GM23338 (cell line): ENCODE measurements around the gene MS4A8. TPM values are rescaled to one million over a fixed set of nuclear protein-coding genes. Genes with fewer than 3 reads are reported as not detected.

Source experiments
- ATAC-seq: fragments of 200-7000 bp; cut with Tn5 transposase; 3 replicates; pipeline ENCODE4 v1.9.1; 2020
- DNase-seq: peaks from one replicate; pipeline ENCODE4 v3.0.0-alpha.2; 2015; ENCODE audit warnings: low spot score
- H2AFZ ChIP-seq: fragments of 200-600 bp; sonication (generic); 2 replicates; pipeline ENCODE4 v1.8.0; 2016; ENCODE audit warnings: antibody characterized with exemption, mild to moderate bottlenecking, moderate library complexity
- H3F3A ChIP-seq: fragments of 200-600 bp; sonication (generic); replicated peaks from 2 replicates; pipeline ENCODE4 v1.8.0; 2017; ENCODE audit warnings: antibody characterized with exemption, mixed run types, low read depth
- H3K27ac ChIP-seq: fragments of 200-600 bp; sonication (generic); 2 replicates; pipeline ENCODE4 v1.6.1; 2016; ENCODE audit warnings: low read depth
- H3K27me3 ChIP-seq: fragments of 200-600 bp; sonication (generic); 2 replicates; pipeline ENCODE4 v1.8.0; 2016; ENCODE audit warnings: mild to moderate bottlenecking, mixed run types, moderate library complexity; ENCODE audit not compliant: insufficient read depth
- H3K36me3 ChIP-seq: fragments of 200-600 bp; sonication (generic); 2 replicates; pipeline ENCODE4 v1.8.0; 2016; ENCODE audit warnings: mild to moderate bottlenecking; ENCODE audit not compliant: insufficient read depth
- H3K4me1 ChIP-seq: fragments of 200-600 bp; sonication (generic); 2 replicates; pipeline ENCODE4 v1.8.0; 2016; ENCODE audit warnings: mild to moderate bottlenecking, moderate library complexity; ENCODE audit not compliant: insufficient read depth
- H3K4me2 ChIP-seq: fragments of 200-600 bp; sonication (generic); 2 replicates; pipeline ENCODE4 v1.7.1; 2017; ENCODE audit warnings: mixed run types
- H3K4me3 ChIP-seq: fragments of 200-600 bp; sonication (generic); 2 replicates; pipeline ENCODE4 v1.6.1; 2016; ENCODE audit warnings: mixed run types
- H3K79me2 ChIP-seq: fragments of 200-600 bp; sonication (generic); replicated peaks from 2 replicates; pipeline ENCODE4 v1.8.0; 2017; ENCODE audit warnings: mild to moderate bottlenecking; ENCODE audit not compliant: insufficient read depth
- H3K9me2 ChIP-seq: fragments of 200-600 bp; sonication (generic); 2 replicates; pipeline ENCODE4 v1.8.0; 2017; ENCODE audit not compliant: insufficient read depth
- H4K20me1 ChIP-seq: fragments of 200-600 bp; sonication (generic); replicated peaks from 2 replicates; pipeline ENCODE4 v1.8.0; 2017; ENCODE audit warnings: mild to moderate bottlenecking; ENCODE audit not compliant: insufficient read depth
- H3K27ac Mint-ChIP-seq: 2 replicates; pipeline ENCODE4 v1.8.0; 2020; ENCODE audit warnings: inconsistent platforms, mild to moderate bottlenecking, moderate library complexity, mixed read lengths
- H3K27me3 Mint-ChIP-seq: 3 replicates; pipeline ENCODE4 v1.8.0; 2022; ENCODE audit warnings: low read depth, mild to moderate bottlenecking, moderate library complexity, mixed read lengths, inconsistent platforms; ENCODE audit not compliant: insufficient read depth, poor library complexity
- H3K36me3 Mint-ChIP-seq: 3 replicates; pipeline ENCODE4 v1.8.0; 2021; ENCODE audit warnings: low read depth, mild to moderate bottlenecking, inconsistent platforms, moderate library complexity, mixed read lengths
- H3K4me1 Mint-ChIP-seq: 3 replicates; pipeline ENCODE4 v1.8.0; 2020; ENCODE audit warnings: mild to moderate bottlenecking, inconsistent platforms, mixed read lengths
- H3K4me3 Mint-ChIP-seq: 3 replicates; pipeline ENCODE4 v1.8.0; 2021; ENCODE audit warnings: moderate library complexity, mild to moderate bottlenecking, inconsistent platforms, mixed read lengths
- H3K9me3 Mint-ChIP-seq: 3 replicates; pipeline ENCODE4 v1.8.0; 2020; ENCODE audit warnings: moderate library complexity, mild to moderate bottlenecking, inconsistent platforms, mixed read lengths
- CREB1 ChIP-seq: fragments of 250-450 bp; sonication (Bioruptor Pico); IDR thresholded peaks from 2 replicates; pipeline ENCODE4 v1.5.0; 2020; ENCODE audit warnings: low read depth, mild to moderate bottlenecking, moderate library complexity
- EZH2 ChIP-seq: fragments of 200-600 bp; sonication (generic); IDR thresholded peaks from one replicate; pipeline ENCODE4 v1.8.0; 2017; ENCODE audit warnings: antibody characterized with exemption, mild to moderate bottlenecking, low read depth; ENCODE audit not compliant: unreplicated experiment
- EZH2phosphoT487 ChIP-seq: fragments of 200-600 bp; sonication (generic); IDR thresholded peaks from one replicate; pipeline ENCODE4 v1.8.1; 2018; ENCODE audit warnings: antibody characterized with exemption; ENCODE audit not compliant: unreplicated experiment
- JUNB ChIP-seq: IDR thresholded peaks from one replicate; pipeline ENCODE4 v1.6.1; 2016; ENCODE audit warnings: antibody characterized with exemption; ENCODE audit not compliant: unreplicated experiment
- NANOG ChIP-seq: IDR thresholded peaks from 2 replicates; pipeline ENCODE4 v1.6.1; 2016; ENCODE audit warnings: antibody characterized with exemption, borderline replicate concordance
- POLR2AphosphoS5 ChIP-seq: IDR thresholded peaks from 2 replicates; pipeline ENCODE4 v1.6.1; 2016; ENCODE audit warnings: antibody characterized with exemption, low read depth
- STAT1 ChIP-seq: IDR thresholded peaks from one replicate; pipeline ENCODE4 v1.6.1; 2016; ENCODE audit warnings: antibody characterized with exemption; ENCODE audit not compliant: unreplicated experiment
- ZNF114 ChIP-seq: fragments of 250-450 bp; sonication (Bioruptor Pico); IDR thresholded peaks from 2 replicates; pipeline ENCODE4 v1.5.0; 2020; ENCODE audit warnings: mild to moderate bottlenecking, moderate library complexity
- ZNF331 ChIP-seq: fragments of 250-450 bp; sonication (Bioruptor Pico); IDR thresholded peaks from 2 replicates; pipeline ENCODE4 v1.5.0; 2020; ENCODE audit warnings: low read depth, mild to moderate bottlenecking, moderate library complexity
- polyA plus RNA-seq: library from polyadenylated mRNA; unstranded; fragments of >200 nt; fragmentation: Nextera tagmentation; extraction: Ambion mirVana; gene quantifications from 2 replicates; pipeline ENCODE4 v1.2.1, GENCODE V29; 2016
- total RNA-seq: library from RNA; depleted of rRNA; stranded (reverse); fragments of >200 nt; shearing (Covaris generic); gene quantifications from 2 replicates; pipeline ENCODE4 v1.2.3, GENCODE V29; 2014
- TF ChIP-seq, protein P1 (sequence below), 2 experiments: fragments of 200-600 bp in 1 of 2; sonication (generic) in 1 of 2; conservative IDR thresholded peaks; 2 replicates each; pipeline versions ENCODE4 v1.5.1 to v1.6.1; 2016 to 2017; ENCODE audit warnings: antibody characterized with exemption in 2 of 2, low read depth in 2 of 2, mild to moderate bottlenecking in 2 of 2, moderate library complexity in 1 of 2
- TF ChIP-seq, protein P2 (sequence below): fragments of 250-450 bp; sonication (Bioruptor Pico); IDR thresholded peaks from 2 replicates; pipeline ENCODE4 v1.5.0; 2020; ENCODE audit warnings: mild to moderate bottlenecking, moderate library complexity
- TF ChIP-seq, protein P3 (sequence below): IDR thresholded peaks from 2 replicates; pipeline ENCODE4 v1.6.1; 2016; ENCODE audit warnings: antibody characterized with exemption
- TF ChIP-seq, protein P4 (sequence below): IDR thresholded peaks from one replicate; pipeline ENCODE4 v1.6.1; 2018; ENCODE audit warnings: antibody characterized with exemption; ENCODE audit not compliant: unreplicated experiment

Gene MS4A8
- total and polyA plus RNA-seq, 2 experiments from 2014 or later, result not detected

DNA sequence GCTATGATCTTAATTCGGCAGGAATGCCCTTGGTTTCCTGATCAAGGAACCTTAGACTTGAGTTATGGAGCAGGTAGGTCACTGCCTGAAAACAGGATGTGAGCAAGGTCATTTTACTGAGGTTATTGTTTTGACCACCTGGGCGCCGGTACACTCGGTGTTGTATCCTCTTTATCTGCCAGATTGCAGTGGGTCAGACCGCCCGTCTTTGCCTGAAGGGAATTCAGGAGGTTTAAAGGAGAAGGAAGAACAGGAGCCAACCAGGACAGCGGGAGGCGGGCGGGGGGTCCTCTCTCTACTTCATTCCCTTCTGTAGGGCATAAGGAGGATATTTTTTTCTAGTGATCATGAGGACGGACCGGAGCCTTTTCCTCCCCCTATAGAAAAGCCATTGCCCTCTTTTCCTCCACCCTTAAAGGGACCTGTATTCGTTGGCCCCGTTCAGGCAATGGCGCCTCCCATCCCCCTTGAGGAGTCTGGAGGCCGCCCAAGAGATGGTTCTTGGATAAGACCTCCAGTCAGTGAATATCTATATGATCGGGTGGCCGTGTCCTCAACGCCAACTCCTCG lies 57.9 kb downstream of the MS4A8 start:
- H3K9me2 ChIP-seq, result no peaks in the 10 kb centered on the region
- no peaks in the 10 kb centered on the region for H3K27me3 ChIP-seq
- H3K4me3 ChIP-seq, result no peak overlapping the region
- H3K36me3 Mint-ChIP-seq, result no peaks in the 10 kb centered on the region
- no peaks in the 10 kb centered on the region for H3K4me1 ChIP-seq
- no peaks in the 10 kb centered on the region for H4K20me1 ChIP-seq
- no peak overlapping the region for H3K27ac Mint-ChIP-seq
- peak overlapping the region; percentile 49; the same call in 1 of the 2 replicates for H2AFZ ChIP-seq
- no peaks in the 10 kb centered on the region for H3K79me2 ChIP-seq
- no peak overlapping the region for H3K4me3 Mint-ChIP-seq
- no peaks in the 10 kb centered on the region for H3K36me3 ChIP-seq
- H3K9me3 Mint-ChIP-seq, result peaks cover 7% of the 10 kb centered on the region; the same call in 1 of the 3 replicates
- H3K4me2 ChIP-seq, result no peak overlapping the region
- H3K27ac ChIP-seq, result no peak overlapping the region
- peaks cover 2% of the 10 kb centered on the region for H3K27me3 Mint-ChIP-seq
- H3K4me1 Mint-ChIP-seq, result no peaks in the 10 kb centered on the region
- TF ChIP-seq ZNF114 (CRISPR knock-in tag), result no peak
- no peak for TF ChIP-seq CREB1 (CRISPR knock-in tag)
- no peak for TF ChIP-seq STAT1
- TF ChIP-seq, protein P1, sequence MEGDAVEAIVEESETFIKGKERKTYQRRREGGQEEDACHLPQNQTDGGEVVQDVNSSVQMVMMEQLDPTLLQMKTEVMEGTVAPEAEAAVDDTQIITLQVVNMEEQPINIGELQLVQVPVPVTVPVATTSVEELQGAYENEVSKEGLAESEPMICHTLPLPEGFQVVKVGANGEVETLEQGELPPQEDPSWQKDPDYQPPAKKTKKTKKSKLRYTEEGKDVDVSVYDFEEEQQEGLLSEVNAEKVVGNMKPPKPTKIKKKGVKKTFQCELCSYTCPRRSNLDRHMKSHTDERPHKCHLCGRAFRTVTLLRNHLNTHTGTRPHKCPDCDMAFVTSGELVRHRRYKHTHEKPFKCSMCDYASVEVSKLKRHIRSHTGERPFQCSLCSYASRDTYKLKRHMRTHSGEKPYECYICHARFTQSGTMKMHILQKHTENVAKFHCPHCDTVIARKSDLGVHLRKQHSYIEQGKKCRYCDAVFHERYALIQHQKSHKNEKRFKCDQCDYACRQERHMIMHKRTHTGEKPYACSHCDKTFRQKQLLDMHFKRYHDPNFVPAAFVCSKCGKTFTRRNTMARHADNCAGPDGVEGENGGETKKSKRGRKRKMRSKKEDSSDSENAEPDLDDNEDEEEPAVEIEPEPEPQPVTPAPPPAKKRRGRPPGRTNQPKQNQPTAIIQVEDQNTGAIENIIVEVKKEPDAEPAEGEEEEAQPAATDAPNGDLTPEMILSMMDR (conservative IDR thresholded peaks at IDR 0.05; ENCODE audit: low read depth in 2 of 2), result no peak
- TF ChIP-seq, protein P2, sequence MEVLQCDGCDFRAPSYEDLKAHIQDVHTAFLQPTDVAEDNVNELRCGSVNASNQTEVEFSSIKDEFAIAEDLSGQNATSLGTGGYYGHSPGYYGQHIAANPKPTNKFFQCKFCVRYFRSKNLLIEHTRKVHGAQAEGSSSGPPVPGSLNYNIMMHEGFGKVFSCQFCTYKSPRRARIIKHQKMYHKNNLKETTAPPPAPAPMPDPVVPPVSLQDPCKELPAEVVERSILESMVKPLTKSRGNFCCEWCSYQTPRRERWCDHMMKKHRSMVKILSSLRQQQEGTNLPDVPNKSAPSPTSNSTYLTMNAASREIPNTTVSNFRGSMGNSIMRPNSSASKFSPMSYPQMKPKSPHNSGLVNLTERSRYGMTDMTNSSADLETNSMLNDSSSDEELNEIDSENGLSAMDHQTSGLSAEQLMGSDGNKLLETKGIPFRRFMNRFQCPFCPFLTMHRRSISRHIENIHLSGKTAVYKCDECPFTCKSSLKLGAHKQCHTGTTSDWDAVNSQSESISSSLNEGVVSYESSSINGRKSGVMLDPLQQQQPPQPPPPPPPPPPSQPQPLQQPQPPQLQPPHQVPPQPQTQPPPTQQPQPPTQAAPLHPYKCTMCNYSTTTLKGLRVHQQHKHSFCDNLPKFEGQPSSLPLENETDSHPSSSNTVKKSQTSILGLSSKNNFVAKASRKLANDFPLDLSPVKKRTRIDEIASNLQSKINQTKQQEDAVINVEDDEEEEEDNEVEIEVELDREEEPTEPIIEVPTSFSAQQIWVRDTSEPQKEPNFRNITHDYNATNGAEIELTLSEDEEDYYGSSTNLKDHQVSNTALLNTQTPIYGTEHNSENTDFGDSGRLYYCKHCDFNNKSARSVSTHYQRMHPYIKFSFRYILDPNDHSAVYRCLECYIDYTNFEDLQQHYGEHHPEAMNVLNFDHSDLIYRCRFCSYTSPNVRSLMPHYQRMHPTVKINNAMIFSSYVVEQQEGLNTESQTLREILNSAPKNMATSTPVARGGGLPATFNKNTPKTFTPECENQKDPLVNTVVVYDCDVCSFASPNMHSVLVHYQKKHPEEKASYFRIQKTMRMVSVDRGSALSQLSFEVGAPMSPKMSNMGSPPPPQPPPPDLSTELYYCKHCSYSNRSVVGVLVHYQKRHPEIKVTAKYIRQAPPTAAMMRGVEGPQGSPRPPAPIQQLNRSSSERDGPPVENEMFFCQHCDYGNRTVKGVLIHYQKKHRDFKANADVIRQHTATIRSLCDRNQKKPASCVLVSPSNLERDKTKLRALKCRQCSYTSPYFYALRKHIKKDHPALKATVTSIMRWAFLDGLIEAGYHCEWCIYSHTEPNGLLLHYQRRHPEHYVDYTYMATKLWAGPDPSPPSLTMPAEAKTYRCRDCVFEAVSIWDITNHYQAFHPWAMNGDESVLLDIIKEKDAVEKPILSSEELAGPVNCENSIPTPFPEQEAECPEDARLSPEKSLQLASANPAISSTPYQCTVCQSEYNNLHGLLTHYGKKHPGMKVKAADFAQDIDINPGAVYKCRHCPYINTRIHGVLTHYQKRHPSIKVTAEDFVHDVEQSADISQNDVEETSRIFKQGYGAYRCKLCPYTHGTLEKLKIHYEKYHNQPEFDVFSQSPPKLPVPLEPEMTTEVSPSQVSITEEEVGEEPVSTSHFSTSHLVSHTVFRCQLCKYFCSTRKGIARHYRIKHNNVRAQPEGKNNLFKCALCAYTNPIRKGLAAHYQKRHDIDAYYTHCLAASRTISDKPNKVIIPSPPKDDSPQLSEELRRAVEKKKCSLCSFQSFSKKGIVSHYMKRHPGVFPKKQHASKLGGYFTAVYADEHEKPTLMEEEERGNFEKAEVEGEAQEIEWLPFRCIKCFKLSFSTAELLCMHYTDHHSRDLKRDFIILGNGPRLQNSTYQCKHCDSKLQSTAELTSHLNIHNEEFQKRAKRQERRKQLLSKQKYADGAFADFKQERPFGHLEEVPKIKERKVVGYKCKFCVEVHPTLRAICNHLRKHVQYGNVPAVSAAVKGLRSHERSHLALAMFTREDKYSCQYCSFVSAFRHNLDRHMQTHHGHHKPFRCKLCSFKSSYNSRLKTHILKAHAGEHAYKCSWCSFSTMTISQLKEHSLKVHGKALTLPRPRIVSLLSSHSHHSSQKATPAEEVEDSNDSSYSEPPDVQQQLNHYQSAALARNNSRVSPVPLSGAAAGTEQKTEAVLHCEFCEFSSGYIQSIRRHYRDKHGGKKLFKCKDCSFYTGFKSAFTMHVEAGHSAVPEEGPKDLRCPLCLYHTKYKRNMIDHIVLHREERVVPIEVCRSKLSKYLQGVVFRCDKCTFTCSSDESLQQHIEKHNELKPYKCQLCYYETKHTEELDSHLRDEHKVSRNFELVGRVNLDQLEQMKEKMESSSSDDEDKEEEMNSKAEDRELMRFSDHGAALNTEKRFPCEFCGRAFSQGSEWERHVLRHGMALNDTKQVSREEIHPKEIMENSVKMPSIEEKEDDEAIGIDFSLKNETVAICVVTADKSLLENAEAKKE (CRISPR knock-in tag), result no peak
- TF ChIP-seq NANOG, result no peak
- TF ChIP-seq, protein P3, sequence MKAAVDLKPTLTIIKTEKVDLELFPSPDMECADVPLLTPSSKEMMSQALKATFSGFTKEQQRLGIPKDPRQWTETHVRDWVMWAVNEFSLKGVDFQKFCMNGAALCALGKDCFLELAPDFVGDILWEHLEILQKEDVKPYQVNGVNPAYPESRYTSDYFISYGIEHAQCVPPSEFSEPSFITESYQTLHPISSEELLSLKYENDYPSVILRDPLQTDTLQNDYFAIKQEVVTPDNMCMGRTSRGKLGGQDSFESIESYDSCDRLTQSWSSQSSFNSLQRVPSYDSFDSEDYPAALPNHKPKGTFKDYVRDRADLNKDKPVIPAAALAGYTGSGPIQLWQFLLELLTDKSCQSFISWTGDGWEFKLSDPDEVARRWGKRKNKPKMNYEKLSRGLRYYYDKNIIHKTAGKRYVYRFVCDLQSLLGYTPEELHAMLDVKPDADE, result no peak
- TF ChIP-seq JUNB, result no peak
- TF ChIP-seq, protein P4, sequence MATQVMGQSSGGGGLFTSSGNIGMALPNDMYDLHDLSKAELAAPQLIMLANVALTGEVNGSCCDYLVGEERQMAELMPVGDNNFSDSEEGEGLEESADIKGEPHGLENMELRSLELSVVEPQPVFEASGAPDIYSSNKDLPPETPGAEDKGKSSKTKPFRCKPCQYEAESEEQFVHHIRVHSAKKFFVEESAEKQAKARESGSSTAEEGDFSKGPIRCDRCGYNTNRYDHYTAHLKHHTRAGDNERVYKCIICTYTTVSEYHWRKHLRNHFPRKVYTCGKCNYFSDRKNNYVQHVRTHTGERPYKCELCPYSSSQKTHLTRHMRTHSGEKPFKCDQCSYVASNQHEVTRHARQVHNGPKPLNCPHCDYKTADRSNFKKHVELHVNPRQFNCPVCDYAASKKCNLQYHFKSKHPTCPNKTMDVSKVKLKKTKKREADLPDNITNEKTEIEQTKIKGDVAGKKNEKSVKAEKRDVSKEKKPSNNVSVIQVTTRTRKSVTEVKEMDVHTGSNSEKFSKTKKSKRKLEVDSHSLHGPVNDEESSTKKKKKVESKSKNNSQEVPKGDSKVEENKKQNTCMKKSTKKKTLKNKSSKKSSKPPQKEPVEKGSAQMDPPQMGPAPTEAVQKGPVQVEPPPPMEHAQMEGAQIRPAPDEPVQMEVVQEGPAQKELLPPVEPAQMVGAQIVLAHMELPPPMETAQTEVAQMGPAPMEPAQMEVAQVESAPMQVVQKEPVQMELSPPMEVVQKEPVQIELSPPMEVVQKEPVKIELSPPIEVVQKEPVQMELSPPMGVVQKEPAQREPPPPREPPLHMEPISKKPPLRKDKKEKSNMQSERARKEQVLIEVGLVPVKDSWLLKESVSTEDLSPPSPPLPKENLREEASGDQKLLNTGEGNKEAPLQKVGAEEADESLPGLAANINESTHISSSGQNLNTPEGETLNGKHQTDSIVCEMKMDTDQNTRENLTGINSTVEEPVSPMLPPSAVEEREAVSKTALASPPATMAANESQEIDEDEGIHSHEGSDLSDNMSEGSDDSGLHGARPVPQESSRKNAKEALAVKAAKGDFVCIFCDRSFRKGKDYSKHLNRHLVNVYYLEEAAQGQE, result no peak
- no peak for TF ChIP-seq EZH2phosphoT487
- TF ChIP-seq EZH2, result no peak
- TF ChIP-seq ZNF331 (CRISPR knock-in tag), result no peak
- TF ChIP-seq POLR2AphosphoS5, result no peak
- no peak for DNase-seq
- H3F3A ChIP-seq, result no peaks in the 10 kb centered on the region
- ATAC-seq, result no peak
